GM21360 (cell line): ENCODE results near the gene TNIP2.
"Not testable (repeated sequence)": the region's sequence is repeated elsewhere in the genome, so short reads cannot be mapped to it uniquely, and the experiment has no call there.

Source experiments
- ATAC-seq: cut with Tn5 transposase; IDR thresholded peaks from one replicate; pipeline ENCODE4 v1.9.1; 2021; ENCODE audit warnings: mild to moderate bottlenecking, moderate library complexity; ENCODE audit not compliant: unreplicated experiment

Gene TNIP2

DNA sequence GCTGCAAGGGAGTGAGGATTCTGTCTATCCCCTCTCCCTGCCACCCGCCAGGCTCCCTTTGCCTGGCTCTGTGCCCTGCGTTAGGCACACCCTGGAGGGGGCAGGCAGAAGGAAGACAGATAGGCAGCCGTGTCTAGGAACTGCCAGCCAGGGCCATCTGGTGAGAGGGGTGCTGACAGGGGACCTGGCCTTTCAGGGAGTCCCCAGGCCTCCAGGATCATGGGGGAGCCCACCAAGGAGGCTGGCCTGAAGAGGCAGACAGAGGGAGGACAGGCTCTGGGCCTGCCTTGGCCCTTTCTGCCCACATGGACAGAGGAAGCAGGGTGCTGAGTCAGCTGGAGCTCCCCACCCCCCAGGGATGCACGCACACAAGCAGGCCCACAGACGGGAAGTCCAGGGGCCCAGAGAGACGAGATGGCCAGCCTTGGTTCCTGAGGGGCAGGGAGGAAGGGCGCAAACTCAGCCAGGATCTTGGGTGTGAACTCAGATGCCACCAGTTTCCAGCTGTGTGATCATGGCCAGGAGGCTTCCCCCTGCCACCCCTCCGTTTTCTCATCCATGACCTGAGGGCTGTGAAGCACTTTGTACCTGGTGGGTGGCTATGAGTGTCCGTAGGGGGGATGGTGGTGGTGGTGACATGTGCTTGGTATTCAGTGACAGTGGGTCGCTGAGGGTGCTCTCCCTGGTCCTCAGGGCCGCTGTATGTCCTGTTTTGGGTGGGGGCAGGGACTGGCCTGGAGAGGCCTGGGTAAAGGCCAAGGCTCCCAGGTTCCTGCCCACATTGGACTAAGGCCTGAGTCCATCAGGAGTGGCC lies 38.6 kb upstream of the TNIP2 start:
- no peak for ATAC-seq

DNA sequence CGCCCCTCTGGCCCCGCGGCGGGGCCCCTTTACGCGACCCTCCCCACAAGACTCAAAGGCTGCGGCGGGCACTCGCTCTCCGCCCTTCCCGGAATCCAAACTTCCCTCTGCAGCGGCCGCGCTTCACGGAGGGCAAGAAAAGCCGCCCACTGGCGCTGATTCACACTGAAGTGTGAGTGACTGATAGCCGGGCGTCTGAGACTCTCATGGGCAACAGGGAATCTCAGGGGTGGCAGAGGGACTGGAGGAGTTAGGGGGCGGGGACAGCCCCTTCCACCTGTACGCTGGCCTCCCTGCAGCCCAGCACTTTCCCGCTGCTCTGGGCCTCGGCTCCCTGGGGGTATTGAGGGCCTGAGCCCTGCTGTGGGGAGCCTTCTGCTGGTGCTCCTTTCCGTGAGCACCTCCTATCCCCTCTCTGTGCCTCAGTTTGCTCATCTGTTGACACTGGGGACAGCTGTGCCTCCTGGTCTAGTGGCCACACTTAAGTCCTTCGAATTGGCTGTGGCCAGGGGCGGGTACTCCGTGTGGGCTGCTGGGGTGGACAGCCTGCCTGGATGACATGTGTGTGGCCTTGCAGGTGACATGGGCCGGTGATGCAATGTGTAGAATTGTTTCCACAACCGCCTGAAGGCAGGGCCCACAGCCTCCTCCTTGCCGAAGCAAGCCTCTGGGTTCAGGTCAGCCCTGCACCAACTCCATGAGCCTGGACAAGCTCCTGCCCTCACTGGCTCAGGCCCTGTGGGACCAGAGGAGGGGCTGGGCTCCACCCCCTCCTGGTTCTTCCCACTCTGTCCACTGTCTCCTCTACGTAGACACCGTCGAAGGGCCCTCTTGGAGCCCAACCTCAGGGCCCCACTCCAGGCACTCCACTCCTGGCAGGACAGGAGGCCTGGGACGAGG lies 37.7 kb upstream of the TNIP2 start:
- no peak for ATAC-seq

DNA sequence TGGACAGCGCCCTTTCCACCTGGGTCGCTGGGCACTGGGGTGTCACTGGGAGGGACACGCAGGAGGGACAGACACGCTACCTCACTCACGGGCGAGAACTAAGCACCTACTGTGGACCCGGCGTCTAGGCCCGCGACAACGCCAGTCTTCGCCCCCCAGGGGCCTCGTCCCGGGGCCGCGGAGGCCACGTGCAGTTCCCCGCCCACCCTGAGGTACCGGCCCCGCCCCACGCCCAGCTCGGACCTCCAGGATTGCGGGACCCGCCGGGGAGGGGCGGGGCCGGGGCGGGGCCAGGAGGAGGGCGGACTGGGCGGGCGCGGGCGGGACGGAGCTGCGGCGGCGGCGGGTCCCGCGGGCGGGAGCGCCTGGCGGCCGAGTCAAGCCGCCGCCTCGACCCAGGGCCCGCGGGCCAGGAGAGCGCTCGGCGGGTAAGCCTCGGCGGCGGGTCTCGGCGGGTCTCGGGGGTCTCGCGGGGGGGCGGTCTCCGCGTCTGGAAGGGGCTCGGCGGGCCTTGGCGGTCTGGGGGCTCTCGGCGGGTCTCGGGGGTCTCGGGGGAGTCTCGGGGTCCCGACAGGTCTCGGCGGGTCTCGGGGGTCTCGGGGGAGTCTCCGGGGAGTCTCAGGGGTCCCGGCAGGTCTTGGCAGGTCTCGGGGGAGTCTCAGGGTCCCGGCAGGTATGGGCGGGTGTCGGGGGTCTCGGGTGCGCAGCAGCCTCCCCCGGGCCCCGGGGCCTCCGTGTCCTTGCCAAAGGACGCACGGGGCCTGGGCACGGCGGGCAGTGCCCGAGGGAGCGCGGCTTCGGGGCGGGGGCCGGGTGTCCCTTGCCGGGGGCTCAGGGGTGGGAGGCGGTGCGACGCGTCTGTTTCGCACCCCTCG lies 36.8 kb upstream of the TNIP2 start, which contains the start of gene SH3BP2:
SH3BP2 (plus strand) TSS at position 375 of the 875 bp plus-strand sequence. CDS start 27,533 bp downstream, outside the sequence.
- ATAC-seq = no peak

DNA sequence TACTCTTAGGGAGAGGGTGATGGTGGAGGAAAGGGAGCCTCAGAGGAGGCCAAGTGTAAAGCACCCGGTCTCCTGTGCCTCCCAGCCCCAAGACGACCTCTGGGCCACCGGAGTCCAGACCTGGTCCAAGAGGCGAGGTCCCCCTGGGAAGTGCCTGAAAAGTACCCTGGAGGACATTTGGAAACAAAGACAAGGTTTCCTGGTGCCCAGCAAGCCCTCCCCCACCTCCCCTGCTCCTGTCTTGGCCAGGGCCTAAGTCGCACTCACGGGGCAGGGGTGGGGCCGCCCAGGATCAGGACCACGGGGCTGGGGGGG lies 36.2 kb upstream of the TNIP2 start:
- ATAC-seq = no peak

DNA sequence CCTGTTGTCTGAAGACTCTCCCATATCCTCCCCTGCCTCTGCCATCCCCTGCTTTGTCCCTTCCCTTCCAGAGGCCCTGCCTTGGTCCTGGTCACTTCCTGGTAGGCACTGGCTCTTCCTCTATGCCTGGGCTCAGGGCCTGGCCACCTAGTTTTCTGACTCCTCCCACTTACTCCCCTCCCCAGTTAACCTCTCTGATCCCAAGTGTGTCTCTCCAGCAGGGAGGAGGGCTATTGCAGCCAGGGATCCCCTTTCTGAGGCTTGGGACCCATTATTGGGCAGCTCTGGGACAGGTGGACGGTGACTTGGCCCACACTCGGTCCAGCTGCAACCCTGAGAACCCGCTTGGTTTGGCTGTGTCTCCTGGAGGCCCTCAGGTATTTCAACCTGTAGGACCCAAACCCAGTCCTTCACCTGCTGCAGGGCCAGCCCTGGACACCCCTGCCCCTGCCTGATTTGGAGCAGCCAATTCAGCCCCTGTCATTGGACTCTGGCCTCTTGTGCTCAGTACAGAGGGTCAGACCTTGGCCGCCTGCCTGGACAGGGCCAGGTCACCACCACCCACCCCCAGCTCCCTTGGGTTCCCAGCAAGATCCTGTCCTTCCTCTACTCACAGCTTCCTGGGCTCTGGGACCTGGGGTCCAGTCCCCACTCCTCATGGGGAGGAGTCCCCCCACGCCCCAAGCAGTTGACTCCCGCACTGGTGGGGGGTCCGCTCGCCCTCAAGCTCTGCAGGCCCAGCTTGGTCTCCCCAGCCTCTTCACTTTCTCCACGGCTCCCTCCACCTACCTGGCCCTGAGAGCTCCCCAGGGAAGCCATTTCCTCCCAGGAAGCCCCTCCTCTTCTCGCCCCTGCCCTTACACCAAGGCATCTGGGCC lies 35.6 kb upstream of the TNIP2 start:
- no peak for ATAC-seq

DNA sequence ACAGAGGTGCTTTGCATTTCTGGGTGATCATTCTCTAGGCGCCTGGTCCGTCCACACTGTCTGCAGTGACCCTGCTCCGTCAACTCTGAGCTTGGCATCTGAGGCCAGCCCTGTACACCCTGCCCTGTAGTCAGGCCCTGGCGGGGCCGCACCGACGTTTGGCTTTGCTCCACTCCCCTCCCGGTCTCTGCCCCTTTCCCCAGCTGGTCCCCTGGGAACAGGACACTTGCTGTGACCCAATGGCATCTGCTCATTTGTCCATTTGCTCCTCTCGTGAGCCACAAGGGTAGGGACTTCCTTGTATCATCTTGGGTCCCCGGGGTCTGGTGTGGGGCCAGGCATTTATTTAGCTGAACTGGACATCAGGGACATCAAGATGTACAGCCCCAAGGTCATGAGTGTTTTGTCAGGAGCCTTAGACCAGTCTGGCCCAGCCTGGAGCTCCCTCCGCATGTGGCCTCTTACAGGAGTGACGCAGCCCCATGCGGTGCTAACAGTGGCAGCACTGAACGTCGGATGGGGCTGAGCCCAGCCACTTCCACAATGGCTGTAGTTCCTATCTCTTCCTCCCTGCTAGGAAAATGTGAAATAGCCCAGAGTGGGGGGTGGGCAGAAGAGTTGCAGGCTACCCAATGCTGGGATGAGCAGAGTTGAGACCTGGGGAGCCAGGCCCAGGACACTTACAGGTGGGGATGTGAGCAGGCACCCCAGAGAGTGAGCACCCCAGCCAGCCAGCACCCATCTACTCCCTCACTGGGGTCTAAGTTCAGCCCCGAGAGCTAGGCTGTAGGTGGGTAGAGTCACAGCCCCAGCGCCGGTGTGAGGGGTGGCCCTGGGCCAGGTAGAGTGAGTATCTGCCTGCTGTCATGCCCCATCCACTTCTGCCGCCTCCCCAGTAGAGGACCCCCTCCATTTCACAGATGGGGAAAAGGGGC lies 34.7 kb upstream of the TNIP2 start:
- no peak for ATAC-seq

DNA sequence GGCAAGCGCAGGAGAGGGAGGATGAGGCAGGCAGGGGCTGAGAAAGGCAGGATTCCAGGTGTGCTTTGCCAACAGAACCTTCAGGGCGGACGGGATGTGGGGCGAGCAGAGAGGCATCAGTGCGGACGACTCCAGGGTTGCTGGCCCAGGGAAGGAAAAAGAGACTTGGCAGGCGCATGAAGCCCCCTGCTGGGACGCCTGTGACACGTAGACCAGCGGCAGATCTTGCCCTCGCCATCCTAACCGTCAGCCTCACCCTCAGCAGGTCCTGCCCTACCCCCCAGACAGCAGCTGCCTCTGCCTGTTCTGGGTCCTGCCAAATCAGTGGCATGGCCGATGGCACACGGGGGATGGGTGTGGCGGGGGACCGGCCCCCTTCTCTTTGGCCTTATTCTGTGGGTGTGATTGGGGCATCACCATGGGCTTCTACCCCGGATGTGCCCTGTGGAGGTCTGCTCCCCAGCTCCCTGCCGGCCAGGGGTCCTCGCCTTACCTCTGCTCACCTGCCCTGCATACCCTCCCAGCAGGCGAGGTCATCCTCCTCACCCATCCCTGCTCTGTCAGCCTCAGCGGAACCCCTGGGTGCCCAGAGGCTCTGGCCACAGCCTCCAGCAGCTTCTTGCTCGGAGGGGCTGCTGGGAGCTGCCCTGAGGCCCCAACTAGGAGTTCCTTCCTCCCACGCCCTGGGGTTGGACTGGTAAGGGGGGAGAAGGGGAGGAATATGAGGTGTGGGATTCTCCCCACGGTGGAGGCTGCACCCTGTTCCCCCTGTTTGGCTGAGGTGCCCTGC lies 33.9 kb upstream of the TNIP2 start:
- ATAC-seq = no peak

DNA sequence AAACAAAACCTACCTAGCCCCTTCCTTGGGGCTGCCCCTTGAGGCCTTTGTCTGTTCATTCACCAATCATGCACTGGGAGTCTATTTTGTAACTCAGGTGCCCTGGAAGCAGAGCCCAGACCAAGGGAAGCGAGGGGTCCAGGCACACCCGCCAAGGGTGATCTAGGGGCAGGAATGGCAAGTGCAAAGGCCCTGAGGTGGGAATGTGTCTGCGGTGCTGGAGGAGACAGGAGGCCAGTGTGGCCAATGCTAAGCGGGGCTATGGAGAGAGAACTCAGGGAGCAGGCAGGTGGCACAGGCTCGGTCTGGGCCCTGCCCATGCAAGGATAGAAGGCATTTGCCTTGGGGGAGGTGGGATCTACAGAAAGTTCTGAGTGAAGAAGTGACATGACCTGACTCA lies 33.2 kb upstream of the TNIP2 start:
- no peak for ATAC-seq

DNA sequence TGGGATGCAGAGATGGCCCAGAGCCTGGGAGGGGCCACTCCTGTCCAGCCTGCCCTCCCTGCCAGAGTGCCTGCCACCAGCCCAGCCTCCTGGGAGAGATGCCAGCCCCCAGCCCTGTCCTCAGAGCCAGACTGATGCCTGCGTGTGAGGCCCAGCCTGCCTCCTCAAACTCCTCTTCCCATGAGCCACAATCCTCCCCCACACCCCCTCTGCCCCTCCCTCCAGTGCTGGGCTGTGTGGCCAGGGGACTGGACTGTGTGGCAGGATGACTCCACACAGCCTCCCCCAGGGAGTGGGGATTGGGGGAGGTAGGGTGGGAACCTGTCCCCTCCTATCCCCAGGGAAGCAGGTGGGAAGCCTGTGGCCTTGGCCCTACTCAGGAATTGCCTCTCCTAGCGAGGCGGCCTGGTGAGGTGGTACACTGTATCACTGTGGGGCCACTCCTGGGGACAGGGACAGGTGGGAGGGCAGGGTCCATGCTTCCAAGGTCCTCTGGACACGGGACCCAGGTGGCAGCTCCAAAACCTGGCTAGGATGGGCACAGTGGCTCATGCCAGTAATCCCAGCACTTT lies 32.5 kb upstream of the TNIP2 start:
- no peak for ATAC-seq

DNA sequence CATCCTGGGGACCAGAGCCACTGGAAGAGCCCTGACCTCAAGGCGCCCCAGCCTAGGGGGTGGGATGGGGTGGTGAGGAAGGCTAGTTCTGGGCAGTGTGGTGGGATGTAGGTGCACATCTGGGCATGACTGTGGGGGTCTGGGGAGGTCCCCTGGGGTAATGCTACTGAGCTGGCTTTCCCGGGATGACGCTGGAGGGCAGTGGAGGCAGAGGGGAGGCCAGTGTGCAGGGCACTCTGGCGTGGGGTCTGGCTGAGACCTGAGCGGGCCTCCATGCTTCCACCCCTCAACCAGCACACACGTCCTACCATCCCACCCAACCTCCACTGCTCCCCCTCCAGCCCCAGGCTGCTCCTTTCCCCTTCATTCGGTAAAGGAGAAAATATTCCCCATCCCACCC lies 32.0 kb upstream of the TNIP2 start:
- ATAC-seq = no peak

DNA sequence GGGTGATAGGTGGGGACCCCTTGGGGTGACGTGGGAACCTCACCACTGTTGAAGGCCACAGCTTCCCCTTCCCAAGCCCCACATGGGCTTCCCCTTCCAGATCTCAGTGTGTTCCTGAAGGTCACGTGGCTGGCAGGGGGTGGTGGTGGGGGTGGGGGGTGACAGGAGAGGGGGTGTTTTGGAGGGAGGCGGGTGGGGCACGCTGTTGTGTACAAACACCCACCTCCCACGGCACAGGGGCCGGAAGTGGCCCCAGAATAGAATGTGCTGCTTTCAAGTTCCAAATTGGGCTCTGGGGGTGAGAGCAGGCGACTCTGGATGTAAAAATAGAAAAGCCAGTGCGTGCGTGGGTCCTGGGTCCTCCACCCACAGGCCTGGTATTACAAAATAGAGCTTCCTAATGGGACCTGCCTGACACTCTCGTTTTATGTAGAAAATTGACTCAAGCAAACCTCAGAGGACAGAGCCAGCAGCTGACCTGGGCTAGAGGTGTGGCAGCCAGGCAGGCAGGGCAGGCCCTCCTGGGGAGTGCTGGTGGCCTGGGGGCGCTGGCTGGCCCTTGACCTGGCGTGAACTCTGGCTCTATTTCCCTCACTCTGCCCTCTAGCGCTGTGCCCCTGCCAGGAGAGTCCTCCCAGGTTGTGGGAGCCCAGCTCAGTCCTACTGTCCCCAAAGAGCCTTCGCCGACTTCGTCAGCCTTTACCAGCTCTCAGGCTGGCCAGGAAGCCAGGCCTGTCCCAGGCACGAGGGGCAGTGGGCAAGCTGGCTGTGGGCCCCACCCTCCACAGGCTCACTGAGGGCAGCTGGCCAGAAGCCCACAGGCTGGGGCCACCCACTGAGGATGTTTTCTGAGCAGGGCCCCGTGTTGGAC lies 31.3 kb upstream of the TNIP2 start:
- peak; percentile 51 for ATAC-seq

DNA sequence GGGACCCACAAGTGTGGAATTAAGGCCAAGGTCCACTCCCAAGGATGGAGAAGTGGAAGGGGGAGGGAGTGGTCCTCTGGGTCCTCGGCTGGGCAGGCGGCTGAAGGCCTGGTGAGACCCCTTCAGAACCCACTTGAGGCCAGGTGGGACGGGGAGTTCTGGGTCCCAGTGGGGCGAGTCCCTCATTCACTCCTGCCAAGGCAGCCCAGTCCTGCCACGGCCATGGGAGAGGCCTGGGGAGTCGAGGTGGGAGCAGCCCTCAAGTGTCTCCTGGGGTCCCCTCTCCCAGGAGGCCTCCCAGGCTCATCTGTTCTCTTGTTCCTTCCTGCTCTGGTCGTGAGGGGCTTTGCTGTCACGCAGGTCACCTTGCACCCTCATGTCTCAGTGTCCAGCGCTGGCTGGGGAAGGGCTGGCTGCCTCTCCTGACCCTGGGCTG lies 30.7 kb upstream of the TNIP2 start:
- ATAC-seq = peak; percentile 12

DNA sequence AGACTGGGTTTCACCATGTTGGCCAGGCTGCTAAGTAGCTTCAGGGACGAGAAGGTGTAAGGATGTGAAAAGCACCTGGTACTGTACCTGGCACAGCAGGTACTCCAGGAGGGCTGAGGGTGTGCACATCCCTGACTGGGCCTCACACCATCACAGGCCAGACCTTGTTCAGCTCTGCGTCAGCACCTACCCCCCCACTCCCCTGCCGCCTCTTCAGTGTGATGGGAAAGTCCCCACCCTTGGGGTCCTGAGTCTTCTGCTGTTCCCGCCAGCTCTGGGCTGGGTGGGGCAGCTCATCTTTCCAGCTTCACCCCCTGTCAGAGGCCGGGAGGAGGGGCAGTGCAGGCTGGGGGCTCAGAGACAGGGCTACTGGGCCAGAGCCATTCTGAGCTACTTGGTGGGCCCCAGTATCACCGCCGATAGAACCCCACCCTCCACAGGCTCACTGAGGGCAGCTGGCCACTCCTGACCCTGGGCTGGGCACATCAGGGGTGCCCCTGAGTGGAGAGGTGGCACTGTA lies 30.1 kb upstream of the TNIP2 start:
- no peak for ATAC-seq

DNA sequence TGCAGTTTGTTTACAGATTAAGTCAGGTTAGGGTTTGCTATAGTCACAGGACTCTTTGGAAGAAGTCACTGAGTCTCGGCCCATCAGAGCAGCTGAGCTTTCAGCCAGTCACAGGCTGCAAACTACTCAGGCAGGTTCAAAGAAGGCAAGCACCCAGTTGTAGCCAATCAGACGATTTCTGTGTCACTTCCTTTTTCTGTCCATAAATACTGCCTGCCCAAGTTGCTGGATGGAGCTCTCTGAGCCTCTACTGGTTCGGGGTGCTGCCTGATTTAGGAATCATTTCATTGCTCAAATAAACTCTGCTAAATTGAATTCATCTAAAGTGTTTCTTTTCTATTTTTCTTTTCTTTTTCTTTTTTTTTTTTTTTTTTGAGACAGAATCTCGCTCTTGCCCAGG lies 29.5 kb upstream of the TNIP2 start:
- no peak for ATAC-seq

DNA sequence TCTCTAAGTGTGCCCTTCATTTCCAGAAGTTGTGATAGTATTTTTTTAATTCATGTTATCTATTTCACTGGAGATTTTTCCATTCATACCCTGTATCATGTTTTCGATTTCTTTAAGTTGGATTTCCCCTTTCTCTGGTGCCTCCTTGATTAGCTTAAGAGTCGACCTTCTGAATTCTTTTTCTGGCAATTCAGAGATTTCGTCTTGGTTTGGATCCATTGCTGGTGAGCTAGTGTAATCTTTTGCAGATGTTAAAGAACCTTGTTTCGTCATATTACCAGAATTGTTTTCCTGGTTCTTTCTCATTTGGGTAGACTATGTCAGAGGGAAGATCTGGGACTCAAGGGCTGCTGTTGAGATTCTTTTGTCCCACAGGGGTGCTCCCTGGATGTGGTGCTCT lies 27.7 kb upstream of the TNIP2 start:
- no peak for ATAC-seq

DNA sequence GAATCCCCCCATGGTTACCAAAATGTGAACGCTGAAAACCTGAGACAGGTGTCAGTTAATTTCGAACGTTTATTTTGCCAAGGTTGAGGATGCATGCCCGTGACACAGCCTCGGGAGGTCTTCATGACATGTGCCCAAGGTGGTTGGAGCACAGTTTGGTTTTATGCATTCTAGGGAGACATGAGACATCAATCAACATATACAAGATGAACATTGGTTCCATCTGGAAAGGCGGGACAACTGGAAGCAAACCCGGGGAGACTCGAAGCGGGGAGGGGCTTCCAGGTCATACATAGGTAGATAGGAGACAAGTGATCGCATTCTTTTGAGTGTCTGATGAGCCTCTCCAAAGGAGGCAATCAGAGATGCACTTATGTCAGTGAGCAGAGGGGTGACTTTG lies 25.8 kb upstream of the TNIP2 start:
- ATAC-seq = no peak

DNA sequence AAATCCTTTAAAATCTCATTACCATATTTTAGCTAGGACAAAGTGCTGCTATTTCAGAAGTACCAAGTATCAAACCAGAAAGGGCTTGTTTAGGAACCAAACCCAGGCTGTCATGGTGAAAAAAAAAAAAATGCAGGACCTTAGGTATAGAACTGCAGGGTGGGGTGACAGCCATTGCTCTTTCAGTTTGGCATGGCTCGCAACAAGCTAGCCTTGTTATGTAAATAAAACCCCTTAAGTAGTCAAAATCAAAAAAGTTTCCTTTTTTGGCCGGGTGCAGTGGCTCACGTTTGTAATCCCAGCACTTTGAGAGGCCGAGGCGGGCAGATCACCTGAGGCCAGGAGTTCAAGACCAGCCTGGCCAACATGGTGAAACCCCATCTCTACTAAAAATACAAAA lies 24.5 kb upstream of the TNIP2 start:
- ATAC-seq = not testable (repeated sequence)
